ENCODE measurements around the gene AFF1. TPM values are rescaled to one million over a fixed set of nuclear protein-coding genes. Genes with fewer than 3 reads are reported as not detected.
A peak's percentile ranks its signal among the peaks of the same experiment; 100 is the strongest.

The AFF1 gene
- total and polyA plus RNA-seq, 7 experiments from 2014 or later = 20.8 to 88.6 (median 66.8) TPM

GRCh38 chr4:87092389-87093141 lies 157.8 kb downstream of the AFF1 start:
- Mint-ChIP-seq H3K4me3 (no peak overlapping the region), H3K27ac (peak overlapping the region in 6 of 9 donors; percentile 30 to 91 (median 52)), H3K4me1 (peaks cover 7 to 45% (median 24%) of the 10 kb centered on the region in 7 donors), H3K27me3 (no peaks in the 10 kb centered on the region), H3K9me3 (no peaks in the 10 kb centered on the region), H3K36me3 (peaks cover 0 to 9% (median 0%) of the 10 kb centered on the region in 5 donors)
- H3K4me3 ChIP-seq (ENCODE audit: low read length) = no peak overlapping the region
- H3K4me1 ChIP-seq (ENCODE audit: control insufficient read depth in 2 of 2, insufficient read depth in 2 of 2, low read length in 2 of 2) = no peaks in the 10 kb centered on the region
- intact Hi-C loops (cut with micrococcal nuclease) = loop anchor here (1.0 to 2.0 kb wide), 4 partner anchors 86 to 170 kb away; no protein-coding TSS in a partner anchor
- CTCF ChIA-PET = interaction anchor here (0.5 to 7.8 kb wide), 14 partner anchors 11 to 185 kb away, joined by 3 to 215 read pairs (median 4); partner anchors contain the start of gene AFF1
- no peak overlapping the region for H3K27ac ChIP-seq (ENCODE audit: low read depth, low read length)
- no peaks in the 10 kb centered on the region for H3K9me3 ChIP-seq (ENCODE audit: control insufficient read depth in 2 of 3, low read length in 3 of 3)
- ATAC-seq (peak; percentile 35), DNase-seq (no peak)
- peaks cover 0 to 12% (median 0%) of the 10 kb centered on the region in 3 experiments for H3K36me3 ChIP-seq (ENCODE audit: control insufficient read depth in 2 of 3, insufficient read depth in 3 of 3, low read length in 3 of 3)
- POLR2A ChIA-PET = interaction anchor here (0.6 to 3.2 kb wide), 4 partner anchors 11 to 170 kb away, joined by 3 to 26 read pairs (median 4); no protein-coding TSS in a partner anchor
- H3K27me3 ChIP-seq (ENCODE audit: control insufficient read depth in 2 of 2, insufficient read depth in 2 of 2, low read length in 2 of 2) = no peaks in the 10 kb centered on the region

GRCh38 chr4:87093443-87094123 lies 158.8 kb downstream of the AFF1 start:
- no peaks in the 10 kb centered on the region for H3K27me3 Mint-ChIP-seq
- DNase-seq (peak in 7 of 9 donors; percentile 26 to 60 (median 51)), ATAC-seq (peak; percentile 90)
- peak overlapping the region; percentile 26 to 91 (median 74) for H3K27ac Mint-ChIP-seq
- H3K9me3 Mint-ChIP-seq = no peaks in the 10 kb centered on the region
- H3K4me1 Mint-ChIP-seq = peaks cover 10 to 47% (median 25%) of the 10 kb centered on the region in 7 donors
- peaks cover 0 to 12% (median 0%) of the 10 kb centered on the region in 3 experiments for H3K36me3 ChIP-seq (ENCODE audit: control insufficient read depth in 2 of 3, insufficient read depth in 3 of 3, low read length in 3 of 3)
- H3K27me3 ChIP-seq (ENCODE audit: control insufficient read depth in 2 of 2, insufficient read depth in 2 of 2, low read length in 2 of 2) = no peaks in the 10 kb centered on the region
- H3K9me3 ChIP-seq (ENCODE audit: control insufficient read depth in 2 of 3, low read length in 3 of 3) = no peaks in the 10 kb centered on the region
- no peak overlapping the region for H3K4me3 ChIP-seq (ENCODE audit: low read length)
- ChIA-PET POLR2A (interaction anchor here (1.0 to 3.2 kb wide), 6 partner anchors 14 to 171 kb away, joined by 3 to 26 read pairs (median 4); partner anchors contain the start of gene AFF1), CTCF (interaction anchor here (0.6 to 7.8 kb wide), 16 partner anchors 10 to 177 kb away, joined by 3 to 215 read pairs (median 4); partner anchors contain the start of gene AFF1)
- intact Hi-C loops (cut with micrococcal nuclease) = loop anchor here (1.0 to 2.0 kb wide), 4 partner anchors 87 to 171 kb away; no protein-coding TSS in a partner anchor
- no peak overlapping the region for H3K27ac ChIP-seq (ENCODE audit: low read depth, low read length)
- no peak overlapping the region for H3K4me3 Mint-ChIP-seq
- H3K4me1 ChIP-seq (ENCODE audit: control insufficient read depth in 2 of 2, insufficient read depth in 2 of 2, low read length in 2 of 2) = no peaks in the 10 kb centered on the region
- peaks cover 0 to 9% (median 0%) of the 10 kb centered on the region in 5 donors for H3K36me3 Mint-ChIP-seq

- Mint-ChIP-seq H3K36me3 (peaks cover 0 to 20% (median 11%) of the 10 kb centered on the region in 5 donors), H3K4me3 (no peak overlapping the region)
Observed at GRCh38 chr4:87097075-87097474, 162.3 kb downstream of the AFF1 start.

GRCh38 chr4:87100168-87100567 lies 165.4 kb downstream of the AFF1 start:
- ATAC-seq (no peak), DNase-seq (no peak)
- no peaks in the 10 kb centered on the region for H3K27me3 Mint-ChIP-seq
- Histone ChIP-seq H3K27me3 (ENCODE audit: control insufficient read depth in 2 of 2, insufficient read depth in 2 of 2, low read length in 2 of 2) (no peaks in the 10 kb centered on the region), H3K9me3 (ENCODE audit: control insufficient read depth in 2 of 3, low read length in 3 of 3) (no peaks in the 10 kb centered on the region), H3K4me3 (ENCODE audit: low read length) (no peak overlapping the region), H3K27ac (ENCODE audit: low read depth, low read length) (no peak overlapping the region), H3K4me1 (ENCODE audit: control insufficient read depth in 2 of 2, insufficient read depth in 2 of 2, low read length in 2 of 2) (peaks cover 13 to 18% of the 10 kb centered on the region in 2 donors), H3K36me3 (ENCODE audit: control insufficient read depth in 2 of 3, insufficient read depth in 3 of 3, low read length in 3 of 3) (no peaks in the 10 kb centered on the region)
- POLR2A ChIA-PET = no interaction called here
- H3K9me3 Mint-ChIP-seq = no peaks in the 10 kb centered on the region
- H3K4me1 Mint-ChIP-seq = peaks cover 22 to 75% (median 66%) of the 10 kb centered on the region in 7 donors
- peaks cover 0 to 17% (median 11%) of the 10 kb centered on the region in 5 donors for H3K36me3 Mint-ChIP-seq
- H3K27ac Mint-ChIP-seq = peak overlapping the region; percentile 30 to 99 (median 89)
- intact Hi-C loops (cut with micrococcal nuclease) = no loop called here
- CTCF ChIA-PET = no interaction called here
- H3K4me3 Mint-ChIP-seq = no peak overlapping the region

More at GRCh38 chr4:87097075-87097474, 162.3 kb downstream of the AFF1 start:
- CTCF ChIA-PET = interaction anchor here (0.6 to 4.6 kb wide), 4 partner anchors 13 to 175 kb away, joined by 3 to 35 read pairs (median 4); partner anchors contain the start of gene AFF1
- Histone ChIP-seq H3K4me1 (ENCODE audit: control insufficient read depth in 2 of 2, insufficient read depth in 2 of 2, low read length in 2 of 2) (no peaks in the 10 kb centered on the region), H3K9me3 (ENCODE audit: control insufficient read depth in 2 of 3, low read length in 3 of 3) (no peaks in the 10 kb centered on the region), H3K27me3 (ENCODE audit: control insufficient read depth in 2 of 2, insufficient read depth in 2 of 2, low read length in 2 of 2) (no peaks in the 10 kb centered on the region), H3K36me3 (ENCODE audit: control insufficient read depth in 2 of 3, insufficient read depth in 3 of 3, low read length in 3 of 3) (no peaks in the 10 kb centered on the region), H3K27ac (ENCODE audit: low read depth, low read length) (no peak overlapping the region), H3K4me3 (ENCODE audit: low read length) (no peak overlapping the region)
- Mint-ChIP-seq H3K27me3 (no peaks in the 10 kb centered on the region), H3K27ac (peak overlapping the region in 7 of 9 donors; percentile 20 to 99 (median 69)), H3K9me3 (no peaks in the 10 kb centered on the region), H3K4me1 (peaks cover 18 to 62% (median 46%) of the 10 kb centered on the region in 7 donors)
- POLR2A ChIA-PET = no interaction called here
- DNase-seq (no peak), ATAC-seq (no peak)
- intact Hi-C loops (cut with micrococcal nuclease) = no loop called here

- Mint-ChIP-seq H3K9me3 (no peaks in the 10 kb centered on the region), H3K27me3 (no peaks in the 10 kb centered on the region), H3K4me1 (peaks cover 28 to 79% (median 70%) of the 10 kb centered on the region in 7 donors), H3K4me3 (no peak overlapping the region), H3K27ac (peak overlapping the region in 8 of 9 donors; percentile 79 to 99 (median 88)), H3K36me3 (peaks cover 0 to 23% (median 12%) of the 10 kb centered on the region in 5 donors)
- Histone ChIP-seq H3K4me3 (ENCODE audit: low read length) (no peak overlapping the region), H3K36me3 (ENCODE audit: control insufficient read depth in 2 of 3, insufficient read depth in 3 of 3, low read length in 3 of 3) (peaks cover 0 to 4% (median 0%) of the 10 kb centered on the region in 3 experiments), H3K4me1 (ENCODE audit: control insufficient read depth in 2 of 2, insufficient read depth in 2 of 2, low read length in 2 of 2) (peaks cover 13 to 23% of the 10 kb centered on the region in 2 donors), H3K9me3 (ENCODE audit: control insufficient read depth in 2 of 3, low read length in 3 of 3) (no peaks in the 10 kb centered on the region), H3K27ac (ENCODE audit: low read depth, low read length) (no peak overlapping the region), H3K27me3 (ENCODE audit: control insufficient read depth in 2 of 2, insufficient read depth in 2 of 2, low read length in 2 of 2) (no peaks in the 10 kb centered on the region)
- ATAC-seq = no peak
- ChIA-PET CTCF (interaction anchor here (2.8 to 5.7 kb wide), 2 partner anchors 8 to 180 kb away, joined by 15 to 32 read pairs; no protein-coding TSS in a partner anchor), POLR2A (interaction anchor here (1.1 kb wide), 1 partner anchor 166 kb away, joined by 4 read pairs; no protein-coding TSS in a partner anchor)
- no peak for DNase-seq
- intact Hi-C loops (cut with micrococcal nuclease) = loop anchor here in 1 of 2 donors (2.0 kb wide), 1 partner anchor 167 kb away; the partner anchor contains the start of gene AFF1
Observed at GRCh38 chr4:87101543-87102199, 166.9 kb downstream of the AFF1 start.

Measured in naive thymus-derived CD4-positive, alpha-beta T cell (primary cell).